Right atrium auricular region (tissue), 2 donors: Measurements from ENCODE around the gene PIM3. TPM values are rescaled to one million over a fixed set of nuclear protein-coding genes. Genes with fewer than 3 reads are reported as not detected.

Source experiments
- DNase-seq: peaks from one replicate; pipeline ENCODE4 v3.0.0-alpha.2; 2019; ENCODE audit warnings: low spot score
- H3K27ac ChIP-seq, 2 donors: fragments of 200-600 bp; sonication (generic); 1 replicate in 1 of 2; 2 replicates in 1 of 2; pipeline ENCODE4 v1.5.1; 2016 to 2019
- H3K27me3 ChIP-seq, 2 donors: fragments of 200-600 bp; sonication (generic); one replicate each; pipeline versions ENCODE4 v1.5.1 to v1.6.0; 2017 to 2019
- H3K36me3 ChIP-seq: fragments of 200-600 bp; sonication (generic); one replicate; pipeline ENCODE4 v1.5.1; 2016
- H3K4me1 ChIP-seq, 2 donors: fragments of 200-600 bp; sonication (generic); one replicate each; pipeline versions ENCODE4 v1.5.1 to v1.6.0; 2017 to 2019
- H3K4me3 ChIP-seq, 2 donors: fragments of 200-600 bp; sonication (generic); 1 replicate in 1 of 2; 2 replicates in 1 of 2; pipeline ENCODE4 v1.5.1; 2017 to 2019; ENCODE audit warnings: mild to moderate bottlenecking in 1 of 2, moderate library complexity in 1 of 2
- H3K9me3 ChIP-seq, 2 donors: fragments of 200-600 bp; sonication (generic); one replicate each; pipeline ENCODE4 v1.5.1; 2019
- CTCF ChIP-seq, 2 donors: fragments of 200-600 bp; sonication (generic); IDR thresholded peaks; one replicate each; pipeline ENCODE4 v1.5.1; 2019; ENCODE audit warnings: antibody characterized with exemption in 2 of 2
- total RNA-seq, 2 donors: library from RNA; depleted of rRNA; stranded (reverse); fragments of >200 nt; gene quantifications; one replicate each; pipeline ENCODE4 v1.1.0, GENCODE V29; 2016

Gene PIM3
- total RNA-seq, 2 donors from 2014 or later: 64.5 to 66.9 TPM

- peaks cover 0 to 11% of the 10 kb centered on the region in 2 donors for H3K4me1 ChIP-seq
- H3K9me3 ChIP-seq: no peaks in the 10 kb centered on the region
- H3K36me3 ChIP-seq: no peaks in the 10 kb centered on the region
- H3K27ac ChIP-seq: no peak overlapping the region
- no peak for TF ChIP-seq CTCF (IDR thresholded peaks at IDR 0.05)
- H3K27me3 ChIP-seq: peaks cover 7 to 35% of the 10 kb centered on the region in 2 donors
- DNase-seq: no peak
- no peak overlapping the region for H3K4me3 ChIP-seq
These were observed 48.7 kb downstream of the PIM3 start for GRCh38 chr22:50009251-50009650.

DNA sequence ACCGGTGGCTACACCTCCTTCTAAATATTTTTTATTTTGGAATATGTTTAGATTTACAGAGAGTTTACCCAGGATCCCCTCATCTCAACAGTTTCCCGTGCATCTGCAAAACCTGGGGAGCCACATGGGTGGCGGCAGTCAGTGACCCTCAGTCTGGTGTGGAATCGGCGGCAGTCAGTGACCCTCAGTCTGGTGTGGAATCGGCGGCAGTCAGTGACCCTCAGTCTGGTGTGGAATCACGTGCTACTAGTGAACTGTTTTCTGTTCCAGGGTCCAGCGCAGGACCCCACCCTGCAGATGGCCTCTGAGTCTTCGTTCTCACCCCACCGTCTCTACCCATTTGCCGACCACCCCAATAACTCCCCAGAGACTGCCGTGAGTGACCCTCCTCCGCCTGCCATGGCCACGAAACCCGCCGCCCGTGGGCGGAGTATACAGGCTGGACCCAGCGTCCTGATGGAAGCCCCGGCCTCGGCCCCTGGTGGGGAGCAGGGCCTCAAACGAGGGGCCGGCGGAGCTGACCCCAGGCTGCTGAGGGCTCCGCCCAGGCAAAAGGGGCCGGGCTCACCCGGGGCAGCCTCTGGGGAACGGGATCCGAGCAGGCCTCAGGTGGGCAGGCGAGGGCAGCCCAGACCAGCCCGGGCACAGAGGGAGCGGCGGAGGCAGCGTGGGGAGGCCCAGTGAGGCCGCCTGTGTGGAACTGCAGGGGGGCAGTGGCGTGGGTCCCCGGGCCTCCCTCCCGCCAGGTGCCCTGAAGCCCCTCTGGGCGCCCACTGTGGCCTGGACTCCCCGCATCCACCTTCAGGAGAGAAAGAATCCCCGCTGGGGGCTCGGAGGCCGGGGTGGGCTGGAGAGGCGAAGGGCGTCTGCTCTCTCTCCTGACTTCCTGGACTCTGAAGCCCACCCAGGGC, 49.4 kb downstream of the PIM3 start:
- H3K4me3 ChIP-seq: no peak overlapping the region
- no peaks in the 10 kb centered on the region for H3K9me3 ChIP-seq
- peaks cover 0 to 19% of the 10 kb centered on the region in 2 donors for H3K4me1 ChIP-seq
- DNase-seq: no peak
- TF ChIP-seq CTCF (IDR thresholded peaks at IDR 0.05): no peak
- peaks cover 7 to 42% of the 10 kb centered on the region in 2 donors for H3K27me3 ChIP-seq
- no peak overlapping the region for H3K27ac ChIP-seq
- H3K36me3 ChIP-seq: no peaks in the 10 kb centered on the region

GRCh38 chr22:50010676-50011446, 50.3 kb downstream of the PIM3 start:
- H3K9me3 ChIP-seq: no peaks in the 10 kb centered on the region
- H3K27me3 ChIP-seq: peaks cover 7 to 44% of the 10 kb centered on the region in 2 donors
- no peaks in the 10 kb centered on the region for H3K36me3 ChIP-seq
- no peak overlapping the region for H3K27ac ChIP-seq
- DNase-seq: no peak
- H3K4me3 ChIP-seq: no peak overlapping the region
- TF ChIP-seq CTCF (IDR thresholded peaks at IDR 0.05): no peak
- peaks cover 0 to 19% of the 10 kb centered on the region in 2 donors for H3K4me1 ChIP-seq

DNA sequence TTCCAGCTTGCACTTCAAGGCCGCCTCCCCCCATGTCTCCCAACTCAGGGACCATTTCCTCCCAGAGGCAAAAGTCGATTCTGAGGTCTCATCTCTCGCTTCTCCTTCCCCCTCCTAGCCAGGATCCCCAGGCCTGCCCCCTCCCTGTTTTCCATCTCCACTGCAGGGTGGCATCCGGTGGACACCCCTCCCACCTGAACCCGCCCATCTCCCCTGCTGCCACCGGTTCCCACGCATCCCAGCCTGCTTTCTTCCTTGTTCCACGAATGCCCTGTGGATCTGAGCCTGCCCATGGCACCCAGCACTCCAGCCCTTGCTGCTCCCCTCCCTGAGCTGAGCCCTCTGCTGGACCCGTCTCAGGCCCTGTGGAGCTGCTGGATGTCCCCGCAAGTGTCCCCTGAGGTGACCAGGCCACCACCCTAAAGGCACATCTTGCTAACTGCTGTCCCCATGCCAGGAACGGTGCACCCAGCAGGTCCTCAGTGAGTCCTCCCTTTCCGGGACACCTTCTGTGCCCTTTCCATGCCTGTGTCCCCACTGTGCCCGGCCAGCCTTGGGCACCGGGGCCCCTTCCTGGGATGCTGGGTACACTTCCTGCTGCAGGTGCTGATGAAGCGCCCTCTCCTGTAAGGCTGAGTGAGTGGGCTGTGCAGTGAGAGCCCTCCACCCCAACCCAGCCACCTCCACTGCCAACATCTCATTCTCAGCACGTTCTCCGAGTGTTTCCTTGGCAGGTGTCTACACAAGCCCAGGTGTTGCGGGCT, 51.1 kb downstream of the PIM3 start:
- Histone ChIP-seq H3K9me3 (no peaks in the 10 kb centered on the region), H3K36me3 (no peaks in the 10 kb centered on the region), H3K4me3 (no peak overlapping the region), H3K4me1 (peaks cover 0 to 19% of the 10 kb centered on the region in 2 donors), H3K27ac (no peak overlapping the region), H3K27me3 (peaks cover 7 to 44% of the 10 kb centered on the region in 2 donors)
- TF ChIP-seq CTCF (IDR thresholded peaks at IDR 0.05): no peak
- no peak for DNase-seq
